G401 (cell line): Measurements from ENCODE around the gene ARIH2. TPM values are rescaled to one million over a fixed set of nuclear protein-coding genes. Genes with fewer than 3 reads are reported as not detected.
"Not testable (repeated sequence)": the region's sequence is repeated elsewhere in the genome, so short reads cannot be mapped to it uniquely, and the experiment has no call there.

Source experiments
- DNase-seq: peaks from one replicate; pipeline ENCODE4 v3.0.0-alpha.2; 2015; ENCODE audit warnings: low spot score
- in situ Hi-C: cut with HindIII; loops from 2 replicates; pipeline ENCODE4 v1.10.0; 2016; ENCODE audit warnings: low sequenced_read_pairs, mixed read lengths
- total RNA-seq: library from RNA; depleted of rRNA; stranded (reverse); fragments of >200 nt; shearing (Covaris generic); gene quantifications from 2 replicates; pipeline ENCODE4 v1.2.3, GENCODE V29; 2014; rRNA removed

Gene ARIH2
- 165 and 178 TPM in 2 replicates for total RNA-seq

- DNase-seq, result peak; percentile 92
- in situ Hi-C loops, result no loop called here
Measured at GRCh38 chr3:48918388-48919214, at the start of gene ARIH2. TSS of gene ARIH2 (plus strand) at chr3:48918842. CDS start at chr3:48927559, 8,717 bp downstream.

GRCh38 chr3:48877671-48878070, 41.0 kb upstream of the ARIH2 start:
- no peak for DNase-seq
- in situ Hi-C loops, result no loop called here

GRCh38 chr3:48879307-48879993, 39.2 kb upstream of the ARIH2 start:
- DNase-seq, result no peak
- in situ Hi-C loops, result no loop called here

GRCh38 chr3:48879994-48880377, 38.7 kb upstream of the ARIH2 start:
- in situ Hi-C loops, result no loop called here
- no peak for DNase-seq

GRCh38 chr3:48881006-48881405, 37.6 kb upstream of the ARIH2 start:
- DNase-seq, result no peak
- in situ Hi-C loops, result no loop called here

GRCh38 chr3:48881652-48882114, 37.0 kb upstream of the ARIH2 start:
- in situ Hi-C loops, result no loop called here
- no peak for DNase-seq

- DNase-seq, result no peak
- in situ Hi-C loops, result no loop called here
Measured at GRCh38 chr3:48885753-48886152, 32.9 kb upstream of the ARIH2 start.

GRCh38 chr3:48891606-48892005, 27.0 kb upstream of the ARIH2 start:
- in situ Hi-C loops, result no loop called here
- DNase-seq, result no peak

GRCh38 chr3:48894516-48894915, 24.1 kb upstream of the ARIH2 start:
- DNase-seq, result no peak
- in situ Hi-C loops, result no loop called here

GRCh38 chr3:48896936-48897335, 21.7 kb upstream of the ARIH2 start:
- in situ Hi-C loops, result no loop called here

GRCh38 chr3:48897460-48898376, 20.9 kb upstream of the ARIH2 start:
- in situ Hi-C loops, result no loop called here

More at GRCh38 chr3:48896936-48897335, 21.7 kb upstream of the ARIH2 start:
- DNase-seq, result no peak

GRCh38 chr3:48898383-48899234, 20.0 kb upstream of the ARIH2 start, which contains the start of gene SLC25A20:
TSS of gene SLC25A20 (minus strand) at chr3:48898882. CDS start at chr3:48898794, 88 bp downstream.
- peak; percentile 43 for DNase-seq
- in situ Hi-C loops, result no loop called here

More at GRCh38 chr3:48897460-48898376, 20.9 kb upstream of the ARIH2 start:
- DNase-seq, result no peak

GRCh38 chr3:48899273-48899672, 19.4 kb upstream of the ARIH2 start:
- DNase-seq, result no peak
- in situ Hi-C loops, result no loop called here

- DNase-seq, in situ Hi-C loops: not testable (repeated sequence)
Measured at GRCh38 chr3:48907026-48907425, 11.6 kb upstream of the ARIH2 start.

- in situ Hi-C loops, result no loop called here
- no peak for DNase-seq
Measured at GRCh38 chr3:48915296-48915695, 3.3 kb upstream of the ARIH2 start.

GRCh38 chr3:48919215-48920138, 835 bp downstream of the ARIH2 start:
- peak; percentile 39 for DNase-seq
- in situ Hi-C loops, result no loop called here
